H1 (cell line): ENCODE data around the gene MATN1. TPM values are rescaled to one million over a fixed set of nuclear protein-coding genes. Genes with fewer than 3 reads are reported as not detected.

Experiments used
- CTCF ChIA-PET: fragments of 300-600 bp; sonication (Branson Sonifier 250); formaldehyde crosslinking; loops from one replicate; lab custom pipeline; 2021; ENCODE audit not compliant: partially characterized antibody; lab: Charles Lee
- POLR2A ChIA-PET: fragments of 300-600 bp; sonication (Branson Sonifier 250); formaldehyde crosslinking; loops from one replicate; lab custom pipeline; 2021; ENCODE audit warnings: inconsistent platforms; ENCODE audit not compliant: partially characterized antibody; lab: Charles Lee
- DNase-seq, 2 experiments: peaks; one replicate each; pipeline versions ENCODE4 v3.0.0 to v3.0.0-alpha.2; 2010 to 2022; ENCODE audit warnings: low spot score in 2 of 2, low read depth in 1 of 2, mixed read lengths in 1 of 2
- FAIRE-seq: peaks from 2 replicates; lab custom pipeline; 2011; peaks lifted over from hg19 to GRCh38; lab: Jason Lieb, UNC
- H2AFZ ChIP-seq: 2 replicates; pipeline ENCODE4 v1.8.1; 2012; ENCODE audit warnings: low read length, inconsistent platforms
- H2AK5ac ChIP-seq: 2 replicates; pipeline ENCODE4 v1.6.1; 2013; ENCODE audit warnings: low read depth, low read length
- H2BK120ac ChIP-seq: replicated peaks from 2 replicates; pipeline ENCODE3; 2013; ENCODE audit warnings: low read depth, low read length, inconsistent platforms
- H2BK12ac ChIP-seq: 2 replicates; pipeline ENCODE4 v1.6.1; 2013; ENCODE audit warnings: low read depth, low read length
- H2BK15ac ChIP-seq: 2 replicates; pipeline ENCODE4 v1.6.1; 2013; ENCODE audit warnings: low read length
- H2BK20ac ChIP-seq: 2 replicates; pipeline ENCODE4 v1.6.1; 2013; ENCODE audit warnings: low read length
- H2BK5ac ChIP-seq: 2 replicates; pipeline ENCODE4 v1.6.1; 2013; ENCODE audit warnings: low read depth, low read length
- H3K14ac ChIP-seq: 2 replicates; pipeline ENCODE4 v1.6.1; 2013; ENCODE audit warnings: inconsistent platforms; ENCODE audit not compliant: insufficient read length
- H3K18ac ChIP-seq: 2 replicates; pipeline ENCODE4 v1.6.1; 2013; ENCODE audit warnings: low read length; ENCODE audit errors: extremely low read depth
- H3K23ac ChIP-seq: 2 replicates; pipeline ENCODE4 v1.6.1; 2013; ENCODE audit warnings: inconsistent platforms; ENCODE audit not compliant: insufficient read length
- H3K23me2 ChIP-seq: 2 replicates; pipeline ENCODE4 v1.6.1; 2013; ENCODE audit warnings: low read depth, low read length
- H3K27ac ChIP-seq: 2 replicates; pipeline ENCODE4 v1.6.1; 2011; ENCODE audit warnings: low read depth, low read length, inconsistent platforms
- H3K27me3 ChIP-seq, 4 experiments: replicated peaks in 1 of 4; 1 replicate in 1 of 4; 2 replicates in 3 of 4; pipeline versions ENCODE4 v1.6.1 to v1.8.1; 2011 to 2013; ENCODE audit warnings: low read length in 3 of 4, mild to moderate bottlenecking in 3 of 4, inconsistent platforms in 2 of 4, mixed read lengths in 2 of 4, moderate library complexity in 1 of 4; ENCODE audit not compliant: control insufficient read depth in 3 of 4, insufficient read depth in 3 of 4; ENCODE audit errors: extremely low read depth in 1 of 4
- H3K36me3 ChIP-seq, 4 experiments: 2 replicates each; pipeline versions ENCODE4 v1.6.1 to v1.8.1; 2011 to 2013; ENCODE audit warnings: mild to moderate bottlenecking in 4 of 4, low read length in 3 of 4, moderate library complexity in 2 of 4, control low read depth in 1 of 4, inconsistent platforms in 1 of 4; ENCODE audit not compliant: insufficient read depth in 4 of 4, control insufficient read depth in 2 of 4
- H3K4ac ChIP-seq: replicated peaks from 2 replicates; pipeline ENCODE3; 2013; ENCODE audit warnings: low read length, low read depth, mixed read lengths, inconsistent platforms; ENCODE audit not compliant: insufficient read length
- H3K4me1 ChIP-seq, 4 experiments: replicated peaks in 1 of 4; 1 replicate in 1 of 4; 2 replicates in 3 of 4; pipeline versions ENCODE4 v1.6.1 to v1.8.1; 2011 to 2013; ENCODE audit warnings: low read length in 3 of 4, inconsistent platforms in 2 of 4, mixed read lengths in 1 of 4; ENCODE audit not compliant: insufficient read depth in 4 of 4, control insufficient read depth in 3 of 4
- H3K4me2 ChIP-seq, 2 experiments: 2 replicates each; pipeline versions ENCODE4 v1.6.1 to v1.8.1; 2011 to 2013; ENCODE audit warnings: low read depth in 2 of 2, low read length in 2 of 2, control low read depth in 1 of 2, inconsistent platforms in 1 of 2, mild to moderate bottlenecking in 1 of 2; ENCODE audit not compliant: insufficient read depth in 1 of 2
- H3K4me3 ChIP-seq, 4 experiments: fragments of 200-600, 300-600 bp in 1 of 4; sonication (generic), shearing (Covaris generic), sonication (Bioruptor Twin) in 1 of 4; 2 replicates each; pipeline versions ENCODE4 v1.5.1 to v1.8.1; 2011 to 2016; ENCODE audit warnings: low read length in 4 of 4, low read depth in 3 of 4, control low read depth in 2 of 4, inconsistent platforms in 2 of 4, mild to moderate bottlenecking in 2 of 4, mixed read lengths in 1 of 4, moderate library complexity in 1 of 4; ENCODE audit not compliant: insufficient read depth in 2 of 4; ENCODE audit errors: extremely low read depth in 1 of 4
- H3K56ac ChIP-seq: replicated peaks from 2 replicates; pipeline ENCODE3; 2013; ENCODE audit warnings: low read depth, mild to moderate bottlenecking, mixed read lengths, low read length, inconsistent platforms; ENCODE audit not compliant: insufficient read length
- H3K79me1 ChIP-seq: 2 replicates; pipeline ENCODE4 v1.6.1; 2013; ENCODE audit warnings: low read depth, low read length, control low read depth
- H3K79me2 ChIP-seq, 2 experiments: 2 replicates each; pipeline versions ENCODE4 v1.6.1 to v1.8.1; 2012 to 2013; ENCODE audit warnings: low read length in 2 of 2, mild to moderate bottlenecking in 2 of 2, inconsistent platforms in 1 of 2; ENCODE audit not compliant: insufficient read depth in 2 of 2, control insufficient read depth in 1 of 2
- H3K9ac ChIP-seq, 4 experiments: replicated peaks in 1 of 4; 1 replicate in 1 of 4; 2 replicates in 3 of 4; pipeline versions ENCODE4 v1.6.1 to v1.8.1; 2011 to 2013; ENCODE audit warnings: low read depth in 3 of 4, low read length in 3 of 4, control low read depth in 2 of 4, mild to moderate bottlenecking in 2 of 4, moderate library complexity in 2 of 4, inconsistent platforms in 1 of 4; ENCODE audit errors: extremely low read depth in 1 of 4
- H3K9me3 ChIP-seq, 2 experiments: 2 replicates each; pipeline versions ENCODE4 v1.6.1 to v1.8.1; 2012 to 2013; ENCODE audit warnings: mild to moderate bottlenecking in 2 of 2, moderate library complexity in 2 of 2, control low read depth in 1 of 2, inconsistent platforms in 1 of 2, low read depth in 1 of 2, low read length in 1 of 2, mixed read lengths in 1 of 2; ENCODE audit not compliant: insufficient read depth in 2 of 2
- H4K20me1 ChIP-seq, 2 experiments: replicated peaks in 1 of 2; 2 replicates each; pipeline versions ENCODE3 to v1.8.1; 2011 to 2013; ENCODE audit warnings: inconsistent platforms in 2 of 2, low read length in 2 of 2, mild to moderate bottlenecking in 1 of 2; ENCODE audit not compliant: insufficient read depth in 2 of 2, control insufficient read depth in 1 of 2
- H4K5ac ChIP-seq: 2 replicates; pipeline ENCODE4 v1.6.1; 2013; ENCODE audit warnings: low read length, low read depth, mixed read lengths, inconsistent platforms; ENCODE audit not compliant: insufficient read length
- H4K8ac ChIP-seq: 2 replicates; pipeline ENCODE4 v1.8.0; 2013; ENCODE audit warnings: mild to moderate bottlenecking, moderate library complexity, low read length, inconsistent platforms; ENCODE audit not compliant: insufficient read depth; ENCODE audit errors: extremely low read depth
- H4K91ac ChIP-seq: replicated peaks from 2 replicates; pipeline ENCODE3; 2013; ENCODE audit warnings: low read length, mixed read lengths, inconsistent platforms; ENCODE audit not compliant: insufficient read length
- BACH1 ChIP-seq: IDR thresholded peaks from 2 replicates; pipeline ENCODE4 v1.6.1; 2012; ENCODE audit warnings: low read length, improper control_type of control experiment
- BRCA1 ChIP-seq: IDR thresholded peaks from 2 replicates; pipeline ENCODE4 v1.6.1; 2012; ENCODE audit warnings: low read depth, low read length, improper control_type of control experiment
- FOSL1 ChIP-seq: IDR thresholded peaks from 2 replicates; pipeline ENCODE4 v1.6.1; 2011; ENCODE audit warnings: mild to moderate bottlenecking, low read depth, low read length, moderate library complexity; ENCODE audit not compliant: insufficient read depth
- MAFK ChIP-seq: IDR thresholded peaks from 2 replicates; pipeline ENCODE4 v1.6.1; 2012; ENCODE audit warnings: low read depth, mild to moderate bottlenecking, improper control_type of control experiment, low read length
- RXRA ChIP-seq: IDR thresholded peaks from 2 replicates; pipeline ENCODE4 v1.6.1; 2011; ENCODE audit warnings: low read depth, mild to moderate bottlenecking, low read length, moderate library complexity; ENCODE audit not compliant: insufficient read depth
- TAF7 ChIP-seq: optimal IDR thresholded peaks from 2 replicates; pipeline ENCODE3; 2011; ENCODE audit warnings: low read depth, mild to moderate bottlenecking, inconsistent platforms, low read length, moderate library complexity, borderline replicate concordance
- TCF12 ChIP-seq: IDR thresholded peaks from 2 replicates; pipeline ENCODE4 v1.6.1; 2011; ENCODE audit warnings: low read depth, mild to moderate bottlenecking, low read length
- WGBS, 2 experiments: shearing (Covaris generic) in 1 of 2; methylation state at CpG; one replicate each; pipeline versions ENCODE4 v1.1.6 to v1.1.7; 2013 to 2015; ENCODE audit warnings: low lambda C conversion rate in 2 of 2, mixed read lengths in 2 of 2, inconsistent platforms in 1 of 2, low coverage in 1 of 2, missing lambda C conversion rate in 1 of 2; ENCODE audit not compliant: insufficient replicate concordance in 2 of 2, insufficient coverage in 1 of 2, insufficient read length in 1 of 2; ENCODE audit errors: extremely low coverage in 1 of 2, missing lambda C conversion rate in 1 of 2; 5-methylcytosine and 5-hydroxymethylcytosine counted together
- polyA plus RNA-seq, 7 experiments: library from polyadenylated mRNA; depleted of rRNA in 3 of 7; stranded (reverse) in 5 of 7; unstranded in 2 of 7; fragments of >200 nt in 5 of 7; fragments of 200-250 nt in 2 of 7; gene quantifications; 1 replicate in 5 of 7; 2 replicates in 1 of 7; 4 replicates in 1 of 7; pipeline versions ENCODE4 v1.2.1 to v1.2.3, GENCODE V29; 2011 to 2013; ENCODE audit warnings: missing spikeins in 2 of 7, mixed read lengths in 2 of 7
- total RNA-seq: library from RNA; stranded (reverse); fragmentation: NEBNext Ultra II Directional; extraction: Animal tissue kit (Norgen Biotek cat#: 25700); gene quantifications from 2 replicates; pipeline ENCODE4 v1.2.1, GENCODE V29; 2021
- TF ChIP-seq, protein P1 (sequence below): IDR thresholded peaks from 2 replicates; pipeline ENCODE4 v1.6.1; 2012; ENCODE audit warnings: inconsistent platforms

Gene MATN1
- total and polyA plus RNA-seq, 2 of the 8 experiments (the other 6 are each of a cell fraction or from before 2014, with no cell fraction given) = 0.12 to 0.28 TPM

DNA sequence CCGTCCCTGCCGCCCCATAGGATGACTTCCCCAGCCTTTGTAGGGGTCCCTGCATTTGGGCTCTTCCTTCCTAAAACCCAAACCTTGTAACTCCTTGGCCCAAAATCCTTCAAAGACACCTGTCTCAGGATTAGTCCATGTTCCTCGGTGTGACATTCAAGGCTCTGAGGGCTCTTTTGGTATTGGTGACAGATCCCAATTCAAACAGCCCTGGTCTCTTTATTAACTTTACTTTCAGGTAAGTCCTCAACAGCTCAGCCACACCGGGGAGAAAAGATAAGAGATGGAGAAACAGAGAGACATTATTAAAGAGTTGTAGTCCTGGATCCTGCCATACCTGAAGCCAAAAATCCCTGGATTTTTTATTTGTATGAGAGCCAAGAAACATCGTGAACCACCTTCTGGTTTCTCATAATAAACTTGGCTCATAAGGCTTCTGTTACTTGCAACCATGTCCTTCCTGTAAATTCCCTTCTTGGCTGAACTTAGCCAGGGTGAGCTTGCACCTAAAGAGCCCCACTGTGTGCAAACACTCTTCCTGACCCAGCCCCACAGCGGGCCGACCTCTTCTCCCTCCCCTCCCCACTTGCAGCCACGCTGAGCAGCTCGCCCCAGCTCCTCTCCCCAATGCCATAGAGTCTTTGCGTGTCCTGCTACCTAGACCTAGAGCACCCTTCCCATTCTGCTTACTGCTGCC, 7.9 kb upstream of the MATN1 start:
- Histone ChIP-seq H3K4me1 (peaks cover 0 to 7% (median 3%) of the 10 kb centered on the region in 4 experiments; a peak in 4 of 7 replicates), H2AK5ac (no peak overlapping the region), H3K4ac (no peak overlapping the region), H3K14ac (no peak overlapping the region), H3K4me3 (no peak overlapping the region), H3K27me3 (no peaks in the 10 kb centered on the region), H3K79me2 (no peaks in the 10 kb centered on the region), H3K23ac (no peak overlapping the region), H4K20me1 (no peaks in the 10 kb centered on the region), H3K27ac (no peak overlapping the region), H3K18ac (no peak overlapping the region), H3K9ac (no peak overlapping the region), H3K79me1 (no peaks in the 10 kb centered on the region), H2BK120ac (no peak overlapping the region), H3K36me3 (no peaks in the 10 kb centered on the region), H2BK12ac (no peak overlapping the region), H4K8ac (no peak overlapping the region; the same call in 1 of the 2 replicates), H4K5ac (no peak overlapping the region), H4K91ac (no peak overlapping the region), H3K56ac (no peak overlapping the region), H3K4me2 (no peak overlapping the region), H2BK5ac (no peak overlapping the region), H2BK20ac (no peak overlapping the region), H2BK15ac (no peak overlapping the region), H3K9me3 (no peaks in the 10 kb centered on the region), H2AFZ (no peak overlapping the region), H3K23me2 (peaks cover 4% of the 10 kb centered on the region; the same call in 1 of the 2 replicates)
- no peak for FAIRE-seq
- no peak for TF ChIP-seq TCF12
- no peak for TF ChIP-seq MAFK
- TF ChIP-seq TAF7 = no peak
- no peak for TF ChIP-seq BACH1
- TF ChIP-seq BRCA1 = no peak
- no peak for TF ChIP-seq RXRA
- TF ChIP-seq, protein P1, sequence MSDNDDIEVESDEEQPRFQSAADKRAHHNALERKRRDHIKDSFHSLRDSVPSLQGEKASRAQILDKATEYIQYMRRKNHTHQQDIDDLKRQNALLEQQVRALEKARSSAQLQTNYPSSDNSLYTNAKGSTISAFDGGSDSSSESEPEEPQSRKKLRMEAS = no peak
- TF ChIP-seq FOSL1 = no peak
- no peak for DNase-seq
- 80% methylated on average over 10 of the region's 10 CpGs; no CpG with 5 or more reads in 1 of the 2 experiments for WGBS, 2 experiments
- ChIA-PET CTCF (interaction anchor here (0.6 to 55.1 kb wide), 3 partner anchors 11 to 310 kb away, joined by 3 to 1640 read pairs (median 57); partner anchors contain the start of gene LAPTM5), POLR2A (interaction anchor here (0.8 to 1.2 kb wide), 2 partner anchors 13 to 47 kb away, joined by 3 read pairs; no protein-coding TSS in a partner anchor)
